C4-2B (cell line): ENCODE measurements around the gene ARHGAP8.

Source experiments
- ZFX ChIP-seq: fragments of 450-650 bp; IDR thresholded peaks from 2 replicates; pipeline ENCODE4 v1.6.1; 2017
- TF ChIP-seq, protein P1 (sequence below): fragments of 450-650 bp; conservative IDR thresholded peaks from 2 replicates; pipeline ENCODE4 v1.5.1; 2017; ENCODE audit warnings: mild to moderate bottlenecking

DNA sequence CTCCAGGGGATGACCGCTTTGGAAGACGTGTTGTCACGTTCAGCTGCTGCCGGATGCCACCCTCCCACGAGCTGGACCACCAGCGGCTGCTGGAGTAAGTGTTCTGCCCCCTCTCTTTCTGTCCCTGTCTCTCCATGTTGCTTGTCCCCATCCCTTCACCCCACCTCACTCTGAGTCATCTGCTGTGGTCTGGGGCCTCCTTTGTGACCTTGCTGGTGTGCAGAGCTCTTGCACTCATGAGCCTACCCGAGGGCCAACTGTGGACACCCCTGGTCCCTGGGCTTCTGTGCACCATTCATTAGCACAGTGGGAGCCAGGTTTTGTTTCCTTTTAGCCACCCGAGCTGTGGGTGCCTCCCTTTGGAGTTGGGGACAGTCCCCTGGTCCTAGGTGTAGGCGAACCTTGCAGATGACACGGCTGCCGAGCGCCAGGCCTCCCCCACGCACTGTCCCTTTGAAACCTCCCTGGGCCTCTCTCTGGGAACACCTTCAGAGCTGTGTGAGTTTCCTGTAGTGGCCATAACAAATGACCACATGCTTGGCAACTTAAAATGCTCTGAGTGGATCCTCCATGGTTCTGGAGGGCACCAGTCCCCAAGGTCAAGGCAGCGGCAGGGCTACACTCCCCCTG lies 49.8 kb downstream of the ARHGAP8 start:
- TF ChIP-seq, protein P1, sequence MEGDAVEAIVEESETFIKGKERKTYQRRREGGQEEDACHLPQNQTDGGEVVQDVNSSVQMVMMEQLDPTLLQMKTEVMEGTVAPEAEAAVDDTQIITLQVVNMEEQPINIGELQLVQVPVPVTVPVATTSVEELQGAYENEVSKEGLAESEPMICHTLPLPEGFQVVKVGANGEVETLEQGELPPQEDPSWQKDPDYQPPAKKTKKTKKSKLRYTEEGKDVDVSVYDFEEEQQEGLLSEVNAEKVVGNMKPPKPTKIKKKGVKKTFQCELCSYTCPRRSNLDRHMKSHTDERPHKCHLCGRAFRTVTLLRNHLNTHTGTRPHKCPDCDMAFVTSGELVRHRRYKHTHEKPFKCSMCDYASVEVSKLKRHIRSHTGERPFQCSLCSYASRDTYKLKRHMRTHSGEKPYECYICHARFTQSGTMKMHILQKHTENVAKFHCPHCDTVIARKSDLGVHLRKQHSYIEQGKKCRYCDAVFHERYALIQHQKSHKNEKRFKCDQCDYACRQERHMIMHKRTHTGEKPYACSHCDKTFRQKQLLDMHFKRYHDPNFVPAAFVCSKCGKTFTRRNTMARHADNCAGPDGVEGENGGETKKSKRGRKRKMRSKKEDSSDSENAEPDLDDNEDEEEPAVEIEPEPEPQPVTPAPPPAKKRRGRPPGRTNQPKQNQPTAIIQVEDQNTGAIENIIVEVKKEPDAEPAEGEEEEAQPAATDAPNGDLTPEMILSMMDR: no peak
- TF ChIP-seq ZFX: no peak
